Keratinocyte (primary cell): ENCODE data around the gene SHE. TPM values are rescaled to one million over a fixed set of nuclear protein-coding genes. Genes with fewer than 3 reads are reported as not detected.
A peak's percentile ranks its signal among the peaks of the same experiment; 100 is the strongest.

Experiments
- DNase-seq: peaks from one replicate; pipeline ENCODE4 v3.0.0-alpha.2; 2011; ENCODE audit warnings: low read depth, missing footprints, low spot score
- FAIRE-seq: peaks from 2 replicates; lab custom pipeline; 2011; peaks lifted over from hg19 to GRCh38; lab: Jason Lieb, UNC
- H2AFZ ChIP-seq: 2 replicates; pipeline ENCODE4 v1.6.0; 2012; ENCODE audit warnings: low read length, control low read depth, inconsistent platforms; ENCODE audit not compliant: control insufficient read depth
- H3K27ac ChIP-seq: 2 replicates; pipeline ENCODE4 v1.5.1; 2011; ENCODE audit warnings: low read length; ENCODE audit not compliant: control insufficient read depth, insufficient read depth
- H3K27me3 ChIP-seq: 3 replicates; pipeline ENCODE4 v1.6.0; 2011; ENCODE audit warnings: low read length; ENCODE audit not compliant: control insufficient read depth, insufficient read depth; ENCODE audit errors: extremely low read depth
- H3K36me3 ChIP-seq, 2 experiments: 2 replicates in 1 of 2; 3 replicates in 1 of 2; pipeline ENCODE4 v1.5.1; 2011; ENCODE audit warnings: low read length in 2 of 2, mild to moderate bottlenecking in 1 of 2; ENCODE audit not compliant: control insufficient read depth in 2 of 2, insufficient read depth in 2 of 2; ENCODE audit errors: extremely low read depth in 1 of 2
- H3K4me1 ChIP-seq: 3 replicates; pipeline ENCODE4 v1.5.1; 2011; ENCODE audit warnings: low read length; ENCODE audit not compliant: control insufficient read depth, insufficient read depth; ENCODE audit errors: extremely low read depth
- H3K4me2 ChIP-seq: 3 replicates; pipeline ENCODE4 v1.6.0; 2011; ENCODE audit warnings: low read depth, low read length; ENCODE audit not compliant: control insufficient read depth, insufficient read depth; ENCODE audit errors: extremely low read depth
- H3K4me3 ChIP-seq, 3 experiments: fragments of 200-600 bp in 1 of 3; sonication (generic) in 1 of 3; 2 replicates in 2 of 3; 3 replicates in 1 of 3; pipeline ENCODE4 v1.5.1; 2011 to 2016; ENCODE audit warnings: low read length in 3 of 3, mild to moderate bottlenecking in 3 of 3, control low read depth in 2 of 3, inconsistent platforms in 1 of 3, low read depth in 1 of 3, mixed read lengths in 1 of 3, mixed run types in 1 of 3, moderate library complexity in 1 of 3; ENCODE audit not compliant: control insufficient read depth in 2 of 3, insufficient read depth in 2 of 3; ENCODE audit errors: extremely low read depth in 1 of 3
- H3K79me2 ChIP-seq: 2 replicates; pipeline ENCODE4 v1.6.0; 2012; ENCODE audit warnings: low read length; ENCODE audit not compliant: control insufficient read depth, insufficient read depth
- H3K9ac ChIP-seq: 3 replicates; pipeline ENCODE4 v1.6.0; 2011; ENCODE audit warnings: low read length; ENCODE audit not compliant: control insufficient read depth, insufficient read depth; ENCODE audit errors: extremely low read depth
- H3K9me1 ChIP-seq: 3 replicates; pipeline ENCODE4 v1.6.0; 2011; ENCODE audit warnings: low read length; ENCODE audit not compliant: control insufficient read depth, insufficient read depth; ENCODE audit errors: extremely low read depth
- H3K9me3 ChIP-seq: 2 replicates; pipeline ENCODE4 v1.5.1; 2012; ENCODE audit warnings: low read depth, low read length; ENCODE audit not compliant: control insufficient read depth
- H4K20me1 ChIP-seq: 3 replicates; pipeline ENCODE4 v1.6.0; 2011; ENCODE audit warnings: low read length; ENCODE audit not compliant: control insufficient read depth, insufficient read depth; ENCODE audit errors: extremely low read depth
- EZH2 ChIP-seq: IDR thresholded peaks from one replicate; pipeline ENCODE4 v1.6.1; 2012; ENCODE audit warnings: inconsistent platforms, mild to moderate bottlenecking, low read length, moderate library complexity
- dilution Hi-C: fragments of 300-500 bp; cut with MboI; formaldehyde crosslinking; loops from one replicate; pipeline ENCODE4 v1.7.0; 2020; ENCODE audit warnings: low sequenced_read_pairs; ENCODE audit not compliant: extremely low pct_ligation_motif_present
- polyA plus RNA-seq, 5 experiments: library from polyadenylated mRNA; depleted of rRNA in 3 of 5; stranded (reverse) in 3 of 5; stranded (forward) in 1 of 5; unstranded in 1 of 5; fragments of >200 nt; gene quantifications; 1 replicate in 1 of 5; 2 replicates in 3 of 5; 3 replicates in 1 of 5; pipeline versions ENCODE4 v1.2.1 to v1.2.3, GENCODE V29; 2011 to 2012; ENCODE audit warnings: missing spikeins in 2 of 5, low read depth in 1 of 5, low replicate concordance in 1 of 5
- TF ChIP-seq, protein P1 (sequence below), 3 experiments: IDR thresholded peaks in 1 of 3; conservative IDR thresholded peaks in 1 of 3; optimal IDR thresholded peaks in 1 of 3; 2 replicates in 2 of 3; 3 replicates in 1 of 3; pipeline versions ENCODE3 to v1.5.1; 2011; ENCODE audit warnings: low read length in 3 of 3, mild to moderate bottlenecking in 3 of 3, moderate library complexity in 2 of 3, control low read depth in 1 of 3, inconsistent platforms in 1 of 3; ENCODE audit not compliant: insufficient read depth in 2 of 3; ENCODE audit errors: extremely low read depth in 1 of 3

The SHE gene
- polyA plus RNA-seq, 1 donor (not counting 4 experiments of a cell fraction or from before 2014, with no cell fraction given) = 0.01 TPM

DNA sequence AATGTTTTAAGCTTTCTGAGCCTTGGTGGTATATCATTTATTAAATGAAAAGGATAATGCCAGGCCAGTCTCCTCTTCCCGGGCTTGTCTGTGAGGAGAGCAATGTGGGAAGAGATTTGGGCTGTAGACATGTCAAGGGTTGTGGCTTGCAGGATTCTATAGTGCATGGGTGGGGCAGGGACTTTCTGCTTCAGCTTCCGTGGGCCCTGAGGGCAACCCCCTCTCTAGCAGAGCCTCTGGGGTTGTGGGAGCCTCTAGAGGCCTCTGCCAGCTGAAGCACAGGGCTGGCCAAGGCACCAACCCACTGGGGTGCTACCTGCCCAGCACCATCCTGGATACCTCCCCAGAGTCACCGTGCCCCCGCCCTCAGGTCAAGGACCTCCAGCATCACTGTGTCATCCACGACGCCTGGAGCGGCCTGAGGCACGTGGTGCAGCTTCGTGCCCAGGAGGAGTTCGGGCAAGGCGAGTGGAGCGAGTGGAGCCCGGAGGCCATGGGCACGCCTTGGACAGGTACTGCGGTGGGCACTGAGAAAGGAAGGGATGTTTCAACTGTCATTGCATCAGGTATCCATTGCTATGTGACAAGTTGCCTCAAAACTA lies 66.5 kb downstream of the SHE start:
- H3K9me1 ChIP-seq = peaks cover 3% of the 10 kb centered on the region
- peaks cover 4 to 14% of the 10 kb centered on the region in 2 experiments for H3K36me3 ChIP-seq
- dilution Hi-C loops = no loop called here
- FAIRE-seq = no peak
- DNase-seq = no peak
- H3K4me1 ChIP-seq = peaks cover 55% of the 10 kb centered on the region
- TF ChIP-seq, protein P1, sequence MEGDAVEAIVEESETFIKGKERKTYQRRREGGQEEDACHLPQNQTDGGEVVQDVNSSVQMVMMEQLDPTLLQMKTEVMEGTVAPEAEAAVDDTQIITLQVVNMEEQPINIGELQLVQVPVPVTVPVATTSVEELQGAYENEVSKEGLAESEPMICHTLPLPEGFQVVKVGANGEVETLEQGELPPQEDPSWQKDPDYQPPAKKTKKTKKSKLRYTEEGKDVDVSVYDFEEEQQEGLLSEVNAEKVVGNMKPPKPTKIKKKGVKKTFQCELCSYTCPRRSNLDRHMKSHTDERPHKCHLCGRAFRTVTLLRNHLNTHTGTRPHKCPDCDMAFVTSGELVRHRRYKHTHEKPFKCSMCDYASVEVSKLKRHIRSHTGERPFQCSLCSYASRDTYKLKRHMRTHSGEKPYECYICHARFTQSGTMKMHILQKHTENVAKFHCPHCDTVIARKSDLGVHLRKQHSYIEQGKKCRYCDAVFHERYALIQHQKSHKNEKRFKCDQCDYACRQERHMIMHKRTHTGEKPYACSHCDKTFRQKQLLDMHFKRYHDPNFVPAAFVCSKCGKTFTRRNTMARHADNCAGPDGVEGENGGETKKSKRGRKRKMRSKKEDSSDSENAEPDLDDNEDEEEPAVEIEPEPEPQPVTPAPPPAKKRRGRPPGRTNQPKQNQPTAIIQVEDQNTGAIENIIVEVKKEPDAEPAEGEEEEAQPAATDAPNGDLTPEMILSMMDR (optimal IDR thresholded peaks at IDR 0.05 in 1 of 3, IDR thresholded peaks at IDR 0.05 in 1 of 3, conservative IDR thresholded peaks at IDR 0.05 in 1 of 3; ENCODE audit: extremely low read depth in 1 of 3, insufficient read depth in 2 of 3, low read length in 3 of 3) = no peak
- H3K79me2 ChIP-seq = no peaks in the 10 kb centered on the region
- no peaks in the 10 kb centered on the region for H3K27me3 ChIP-seq
- H3K9ac ChIP-seq = no peak overlapping the region
- H3K4me2 ChIP-seq = no peak overlapping the region
- no peak overlapping the region for H3K27ac ChIP-seq
- H3K9me3 ChIP-seq = no peaks in the 10 kb centered on the region
- no peak overlapping the region for H3K4me3 ChIP-seq
- H4K20me1 ChIP-seq = no peaks in the 10 kb centered on the region
- H2AFZ ChIP-seq = no peak overlapping the region

DNA sequence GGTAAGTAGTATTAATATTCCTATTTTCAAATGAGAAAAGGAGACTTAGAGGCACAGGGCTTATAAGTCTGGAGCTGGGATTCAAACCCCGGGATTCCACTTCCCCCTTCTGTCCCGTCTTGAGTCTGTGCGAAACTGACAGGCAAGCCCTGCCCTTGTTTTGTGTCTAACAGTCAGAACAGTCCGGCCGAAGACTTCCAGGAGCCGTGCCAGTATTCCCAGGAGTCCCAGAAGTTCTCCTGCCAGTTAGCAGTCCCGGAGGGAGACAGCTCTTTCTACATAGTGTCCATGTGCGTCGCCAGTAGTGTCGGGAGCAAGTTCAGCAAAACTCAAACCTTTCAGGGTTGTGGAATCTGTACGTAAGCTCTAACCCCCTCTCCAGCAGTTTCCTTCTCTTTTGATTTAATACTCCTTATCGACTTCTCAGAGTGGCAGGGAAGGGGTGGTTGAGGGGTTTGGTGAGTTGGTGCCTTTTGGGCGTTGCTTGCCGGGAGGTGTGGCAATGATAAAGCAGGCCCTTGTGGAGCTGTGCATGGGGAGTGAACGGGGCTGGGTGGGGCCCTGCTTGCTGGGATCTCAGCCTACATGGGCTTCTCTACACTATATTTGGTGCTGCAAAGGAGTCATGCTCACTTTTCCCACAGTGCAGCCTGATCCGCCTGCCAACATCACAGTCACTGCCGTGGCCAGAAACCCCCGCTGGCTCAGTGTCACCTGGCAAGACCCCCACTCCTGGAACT lies 67.7 kb downstream of the SHE start:
- DNase-seq = no peak
- Histone ChIP-seq H3K27me3 (no peaks in the 10 kb centered on the region), H4K20me1 (no peaks in the 10 kb centered on the region), H3K9me3 (no peaks in the 10 kb centered on the region), H3K4me3 (no peak overlapping the region), H3K9me1 (peaks cover 3% of the 10 kb centered on the region), H3K79me2 (no peaks in the 10 kb centered on the region), H3K27ac (peak overlapping the region; percentile 95), H3K4me2 (peak overlapping the region; percentile 63), H2AFZ (peak overlapping the region; percentile 59), H3K4me1 (peaks cover 67% of the 10 kb centered on the region), H3K9ac (peak overlapping the region; percentile 69), H3K36me3 (peaks cover 4 to 11% of the 10 kb centered on the region in 2 experiments)
- TF ChIP-seq, protein P1 (optimal IDR thresholded peaks at IDR 0.05 in 1 of 3, IDR thresholded peaks at IDR 0.05 in 1 of 3, conservative IDR thresholded peaks at IDR 0.05 in 1 of 3; ENCODE audit: extremely low read depth in 1 of 3, insufficient read depth in 2 of 3, low read length in 3 of 3) = no peak
- no peak for TF ChIP-seq EZH2
- peak; percentile 20 for FAIRE-seq
- dilution Hi-C loops = no loop called here
